Stimulated activated CD8-positive, alpha-beta memory T cell treated with anti-CD3 and anti-CD28 coated beads, Interleukin-4, amount 100 ng/mL, for 48 hours (primary cell): ENCODE measurements around the gene TBC1D22A.

Source experiments
- DNase-seq: peaks from one replicate; pipeline ENCODE4 v3.0.0-alpha.2; 2020

TBC1D22A gene

DNA sequence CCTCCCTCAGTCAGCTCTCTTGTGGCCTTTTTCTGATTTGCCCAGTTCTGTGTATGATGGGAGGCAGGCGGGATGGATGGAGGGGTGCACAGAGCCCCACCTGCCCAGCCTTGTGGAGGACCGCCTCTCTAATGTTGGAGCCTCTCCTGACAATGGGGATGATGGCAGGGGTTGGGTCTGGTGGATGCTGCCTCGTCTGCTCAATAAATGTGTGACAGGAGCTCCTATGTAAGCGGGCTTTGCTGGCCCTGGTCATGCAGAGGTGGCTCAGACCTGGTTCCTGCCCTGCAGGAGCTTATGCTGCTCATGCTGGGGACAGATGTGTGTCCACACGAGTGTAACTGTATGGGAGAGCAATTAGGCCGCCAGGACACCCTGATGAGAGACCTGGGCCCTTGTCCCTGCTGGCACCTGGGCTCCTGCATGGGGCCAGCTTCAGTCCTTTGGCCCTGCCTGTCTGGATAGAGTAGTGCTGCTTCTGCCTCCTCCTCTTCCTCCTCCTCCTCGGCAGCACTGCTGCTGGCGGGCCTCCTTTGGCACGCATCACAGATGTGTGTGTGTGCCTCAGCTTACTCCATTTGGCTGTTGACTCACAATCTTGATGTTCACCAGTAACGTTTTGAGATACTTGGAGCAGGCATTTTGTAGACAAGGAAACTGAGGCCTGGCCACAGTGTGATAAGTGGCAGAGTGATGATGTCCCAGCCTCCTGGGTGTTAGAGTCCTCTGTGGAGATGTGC, 131.0 kb downstream of the TBC1D22A start:
- DNase-seq = no peak

- no peak for DNase-seq
Measured at GRCh38 chr22:46894081-46894671, 131.7 kb downstream of the TBC1D22A start.

DNA sequence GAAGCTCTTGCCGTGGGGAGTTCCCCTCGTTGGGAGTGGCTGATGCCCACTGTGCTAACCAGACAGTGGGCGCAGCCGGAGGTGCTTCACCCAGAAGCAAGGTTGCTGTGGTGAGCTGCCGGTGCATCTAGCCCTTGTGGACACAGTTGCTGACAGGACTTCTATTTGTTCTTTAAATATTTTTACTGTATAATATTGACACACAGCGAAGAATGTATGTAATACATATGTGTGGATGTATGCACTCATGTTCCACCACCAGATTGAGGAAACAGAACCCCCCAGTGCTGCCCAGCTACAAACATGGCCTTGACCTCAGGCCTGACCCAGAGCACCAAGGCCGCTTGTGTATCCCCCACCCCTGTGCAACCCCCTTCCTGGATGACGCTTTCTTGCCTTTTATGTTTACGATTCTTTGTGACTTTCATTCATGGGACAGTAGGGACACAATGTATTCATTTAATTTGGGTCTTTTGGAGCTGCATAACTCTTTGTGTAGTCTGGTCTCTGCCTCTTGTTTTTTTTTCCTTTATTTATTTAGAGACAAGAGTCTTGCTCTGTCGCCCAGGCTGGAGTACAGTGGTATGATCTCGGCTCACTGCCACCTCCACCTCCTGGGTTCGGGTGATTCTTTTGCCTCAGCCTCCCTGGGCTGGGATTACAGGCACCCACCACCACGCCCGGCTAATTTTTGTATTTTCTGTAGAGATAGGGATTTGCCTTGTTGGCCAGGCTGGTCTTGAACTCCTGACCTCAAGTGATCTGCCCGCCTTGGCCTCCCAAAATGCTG, 132.6 kb downstream of the TBC1D22A start:
- DNase-seq = no peak

- DNase-seq = no peak
Measured at GRCh38 chr22:46895753-46896152, 133.3 kb downstream of the TBC1D22A start.

DNA sequence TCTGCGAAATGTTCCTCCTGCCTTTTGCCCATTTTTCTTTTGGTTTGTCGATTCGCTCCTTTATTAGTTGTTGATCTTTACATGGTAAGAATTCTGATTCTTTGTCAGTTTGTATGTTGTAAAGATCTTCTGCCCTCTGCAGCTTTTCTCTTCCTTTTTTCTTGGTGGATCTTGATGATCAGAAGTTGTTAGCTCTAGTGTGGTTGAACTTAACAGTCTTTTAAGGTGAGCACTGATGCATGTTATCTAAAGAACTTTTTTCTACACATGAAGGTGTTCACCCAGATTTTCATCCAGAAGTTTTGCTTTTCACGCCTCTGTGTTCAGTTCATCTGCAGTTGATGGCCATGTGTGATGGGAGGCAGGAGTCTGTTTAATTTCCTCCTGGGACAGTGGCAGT, 133.7 kb downstream of the TBC1D22A start:
- no peak for DNase-seq

- no peak for DNase-seq
Measured at GRCh38 chr22:46896568-46897245, 134.3 kb downstream of the TBC1D22A start.

DNA sequence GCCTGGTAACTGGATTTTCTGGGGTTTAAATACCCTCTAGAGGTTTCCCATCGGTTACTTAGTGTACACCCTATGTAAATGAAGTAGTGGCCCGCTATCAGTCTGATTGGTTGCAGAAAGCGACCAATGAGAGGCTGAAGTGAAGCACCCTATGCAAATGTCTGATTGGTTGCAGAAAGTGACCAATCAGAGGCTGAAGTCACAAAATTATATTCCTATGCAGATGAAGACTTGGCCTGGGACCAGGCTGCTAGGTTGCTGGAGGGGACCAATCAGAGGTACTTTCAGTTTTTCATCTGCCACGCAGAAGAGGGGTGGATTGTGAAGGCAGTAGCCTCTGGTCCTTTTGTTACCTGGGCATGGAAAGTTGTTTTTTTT, 134.8 kb downstream of the TBC1D22A start:
- DNase-seq = no peak

DNA sequence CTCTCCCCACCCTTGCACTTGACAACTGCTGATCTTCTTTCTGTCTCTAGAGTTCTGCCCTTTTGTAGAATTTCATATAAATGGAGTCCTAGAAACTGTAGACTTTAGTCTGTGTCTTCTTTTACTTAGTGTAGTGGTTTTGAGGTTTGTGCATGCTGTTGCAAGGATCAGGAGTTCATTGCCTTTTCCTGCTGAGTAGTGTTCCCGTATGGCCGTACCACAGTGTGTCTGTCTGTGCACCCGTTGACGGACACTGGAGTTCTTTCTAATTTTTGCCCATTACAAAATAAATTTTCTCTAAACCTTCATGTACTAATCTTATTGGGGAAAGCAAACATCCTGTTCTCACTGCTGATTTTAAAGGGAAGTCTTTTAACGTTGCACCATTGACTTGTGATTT, 138.1 kb downstream of the TBC1D22A start:
- DNase-seq = no peak

GRCh38 chr22:46902436-46902835, 140.0 kb downstream of the TBC1D22A start:
- DNase-seq = no peak

- no peak for DNase-seq
Measured at GRCh38 chr22:46902998-46903916, 140.8 kb downstream of the TBC1D22A start.

- no peak for DNase-seq
Measured at GRCh38 chr22:46905415-46905814, 143.0 kb downstream of the TBC1D22A start.

- DNase-seq = no peak
Measured at GRCh38 chr22:46905834-46906233, 143.4 kb downstream of the TBC1D22A start.

- no peak for DNase-seq
Measured at GRCh38 chr22:46906326-46907045, 144.0 kb downstream of the TBC1D22A start.

GRCh38 chr22:46907241-46908215, 145.1 kb downstream of the TBC1D22A start:
- DNase-seq = no peak

DNA sequence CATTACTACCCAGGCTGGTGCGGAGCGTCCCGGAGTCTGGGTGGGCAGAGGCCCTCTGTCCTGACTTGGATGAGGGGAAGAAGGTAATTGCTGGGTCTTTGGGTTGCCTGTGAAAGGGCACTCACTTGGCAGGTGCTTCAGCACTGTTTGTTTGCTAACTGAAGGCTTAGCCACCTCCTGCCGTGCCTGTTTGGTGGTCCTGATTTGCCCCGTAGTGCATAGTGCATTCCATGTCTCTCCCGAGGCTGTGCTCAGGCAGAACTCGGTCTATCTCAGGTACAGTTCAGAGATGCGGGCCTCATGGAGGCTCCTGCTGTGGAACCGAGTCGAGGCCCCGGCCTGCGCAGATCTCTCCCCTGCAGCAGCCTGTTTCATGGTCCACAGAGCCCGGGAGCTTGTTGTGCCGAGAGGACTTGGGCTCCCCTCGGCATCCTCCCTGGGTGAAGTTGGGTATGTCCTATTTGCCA, 146.2 kb downstream of the TBC1D22A start:
- DNase-seq = no peak

GRCh38 chr22:46909237-46910030, 147.0 kb downstream of the TBC1D22A start:
- DNase-seq = no peak

GRCh38 chr22:46910624-46911023, 148.2 kb downstream of the TBC1D22A start:
- DNase-seq = no peak

DNA sequence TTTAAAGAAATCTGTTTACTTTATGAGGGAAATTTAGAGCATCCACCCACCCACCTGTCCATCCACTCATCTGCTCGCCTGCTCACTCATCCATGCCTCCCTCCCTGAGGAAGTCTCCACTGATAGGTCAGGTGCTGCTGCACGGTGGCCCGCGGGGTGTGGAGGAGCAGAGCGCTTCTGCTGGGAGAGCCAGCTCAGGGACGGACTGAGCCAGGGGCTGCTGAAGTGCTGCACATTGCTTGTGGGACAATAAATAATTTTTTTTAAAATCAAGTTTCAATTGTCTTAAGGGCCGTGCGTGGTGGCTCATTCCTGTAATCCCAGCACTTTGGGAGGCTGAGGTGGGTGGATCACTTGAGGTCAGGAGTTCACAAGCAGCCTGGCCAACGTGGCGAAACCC, 148.9 kb downstream of the TBC1D22A start:
- no peak for DNase-seq

- no peak for DNase-seq
Measured at GRCh38 chr22:46913351-46913750, 150.9 kb downstream of the TBC1D22A start.
